GM19395 (cell line): ENCODE data around the gene CHRM5.

ENCODE experiments used
- ATAC-seq: cut with Tn5 transposase; IDR thresholded peaks from one replicate; pipeline ENCODE4 v1.9.1; 2021; ENCODE audit warnings: mild to moderate bottlenecking, moderate library complexity; ENCODE audit not compliant: unreplicated experiment

Gene CHRM5

DNA sequence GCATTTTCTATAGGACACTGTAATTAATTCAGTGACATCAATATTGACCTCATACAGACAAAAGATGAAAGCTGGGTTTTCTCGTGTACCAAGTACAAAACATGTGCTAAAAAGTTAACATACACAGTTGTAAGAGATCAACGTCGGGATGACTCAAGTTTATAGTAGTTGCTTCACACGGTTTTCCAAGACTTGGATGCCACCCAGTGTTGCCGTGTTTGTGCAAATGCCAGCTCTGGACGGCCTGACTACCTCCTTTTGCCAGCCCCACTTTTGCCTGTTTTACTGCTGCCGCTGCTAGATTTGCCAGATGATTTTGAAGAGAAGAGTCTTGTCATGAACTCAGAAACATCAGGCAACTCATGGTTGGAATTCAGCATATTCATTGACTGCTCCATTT lies 115.8 kb downstream of the CHRM5 start:
- no peak for ATAC-seq

DNA sequence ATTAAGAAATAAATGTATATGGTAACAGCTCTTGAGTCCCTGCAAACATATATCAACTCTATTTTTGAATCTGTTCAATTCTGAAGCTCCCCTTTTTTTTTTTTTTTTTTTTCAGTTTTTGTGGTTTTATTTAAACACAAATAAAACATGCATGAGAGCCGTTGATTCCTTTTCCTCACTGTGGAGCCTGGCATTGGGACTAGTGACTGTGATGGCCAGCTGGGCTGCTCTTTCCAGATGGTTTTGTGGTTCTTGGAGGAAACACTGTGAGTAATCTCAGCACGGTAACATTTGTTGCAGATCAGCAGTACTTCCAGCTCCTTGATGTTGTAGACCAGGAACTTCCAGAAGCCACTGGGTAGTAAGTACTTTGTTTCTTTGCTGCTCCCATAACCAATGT lies 117.4 kb downstream of the CHRM5 start:
- no peak for ATAC-seq

DNA sequence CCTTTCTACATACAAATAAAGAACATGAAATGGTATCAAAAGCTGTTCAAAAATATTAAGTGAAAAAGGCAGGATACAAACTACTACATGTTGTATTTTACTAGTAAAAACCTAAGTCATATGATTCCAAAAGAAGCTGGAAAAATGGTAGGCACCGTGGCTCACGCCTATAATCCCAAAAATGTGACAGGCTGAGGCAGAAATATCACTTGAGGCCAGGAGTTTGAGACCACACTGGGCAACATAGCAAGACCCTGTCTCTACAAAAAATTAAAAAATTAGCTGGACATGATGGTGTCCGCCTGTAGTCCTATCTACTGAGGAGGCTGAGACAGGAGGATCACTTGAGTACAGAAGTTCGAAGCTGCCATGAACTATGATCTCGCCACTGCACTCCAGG lies 131.6 kb downstream of the CHRM5 start:
- no peak for ATAC-seq

DNA sequence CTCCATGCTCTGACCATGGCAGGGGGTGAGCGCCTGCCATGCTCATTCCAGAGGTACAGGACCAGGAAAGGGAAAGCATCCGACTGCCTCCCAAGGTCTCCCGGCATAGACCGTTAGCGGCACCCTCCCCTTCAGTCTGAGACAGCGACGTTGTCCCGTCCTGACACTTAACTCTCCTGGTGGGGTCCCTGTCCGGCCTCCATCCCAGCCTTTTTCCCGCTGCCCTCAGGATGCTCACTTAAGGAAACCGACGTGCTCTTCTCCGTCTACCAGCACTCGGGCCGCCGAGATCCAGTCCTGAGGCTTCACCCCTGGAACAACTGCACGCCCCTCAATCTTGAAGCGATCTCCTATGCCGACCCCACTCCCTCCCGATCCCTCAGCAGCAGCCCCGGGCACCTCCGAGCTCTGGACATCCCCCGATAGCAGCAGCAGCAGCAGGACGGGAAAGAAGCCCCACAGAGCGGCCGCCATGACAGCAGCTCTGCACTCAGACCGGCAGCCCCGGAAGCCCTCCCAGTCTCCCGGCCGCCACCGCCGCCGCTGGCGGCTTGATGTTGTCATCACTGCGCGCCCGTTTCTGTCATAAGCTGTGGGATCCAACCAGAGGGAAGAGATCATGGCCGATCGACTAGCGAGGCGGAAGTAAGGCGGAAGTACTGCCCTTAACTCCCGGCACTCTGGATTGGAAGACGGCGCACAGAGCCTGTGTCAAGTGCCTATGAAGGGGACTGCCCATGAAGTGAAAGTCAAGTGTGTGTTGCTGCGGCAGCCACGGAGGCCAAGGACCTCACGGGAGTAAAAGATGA lies 133.3 kb downstream of the CHRM5 start, which contains the start of the genes EMC7 and PGBD4:
TSS of gene EMC7 (minus strand) at position 497 of the 809 bp plus-strand sequence. CDS start at position 474, 23 bp downstream.
TSS of gene PGBD4 (plus strand) at position 718 of the 809 bp plus-strand sequence. CDS start 449 bp downstream, outside the sequence.
- peak; percentile 98 for ATAC-seq

DNA sequence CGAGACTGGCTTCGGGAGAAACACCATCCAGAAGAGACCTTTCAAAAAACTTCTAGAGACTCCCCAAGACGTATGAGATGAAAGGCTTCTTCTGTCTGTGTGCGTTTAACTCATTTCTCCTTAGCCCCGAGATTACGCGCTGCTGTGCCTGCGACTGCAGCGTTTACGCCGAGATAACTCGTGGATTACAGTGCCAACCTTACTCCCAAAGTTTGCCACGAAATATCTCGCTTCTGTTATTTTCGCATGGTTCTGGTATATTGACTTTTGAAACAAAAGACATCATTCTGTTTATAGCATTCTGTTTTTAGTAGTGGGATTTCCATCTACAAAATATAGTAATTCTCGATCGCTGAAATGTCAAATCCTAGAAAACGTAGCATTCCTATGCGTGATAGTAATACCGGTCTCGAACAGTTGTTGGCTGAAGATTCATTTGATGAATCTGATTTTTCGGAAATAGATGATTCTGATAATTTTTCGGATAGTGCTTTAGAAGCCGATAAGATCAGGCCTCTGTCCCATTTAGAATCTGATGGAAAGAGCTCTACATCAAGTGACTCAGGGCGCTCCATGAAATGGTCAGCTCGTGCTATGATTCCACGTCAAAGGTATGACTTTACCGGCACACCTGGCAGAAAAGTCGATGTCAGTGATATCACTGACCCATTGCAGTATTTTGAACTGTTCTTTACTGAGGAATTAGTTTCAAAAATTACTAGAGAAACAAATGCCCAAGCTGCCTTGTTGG lies 134.1 kb downstream of the CHRM5 start:
- ATAC-seq: peak; percentile 27

DNA sequence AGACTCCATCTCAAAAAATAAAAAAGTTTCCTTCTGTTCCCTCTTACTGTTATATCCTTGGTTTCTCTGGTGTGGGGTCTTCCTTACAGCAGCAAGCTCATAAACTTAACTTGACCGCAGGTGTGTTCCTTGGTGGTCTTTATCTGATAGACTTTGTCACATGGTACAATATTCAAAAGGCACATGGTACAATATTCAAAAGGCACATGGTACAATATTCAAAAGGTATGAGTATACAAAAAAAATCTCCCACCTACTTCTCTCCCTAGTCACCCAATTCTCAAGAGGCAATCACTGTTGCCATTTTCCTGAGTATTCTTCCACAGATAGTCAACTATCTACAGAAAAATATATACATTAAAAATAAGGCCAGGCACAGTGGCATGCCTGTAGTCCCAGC lies 138.1 kb downstream of the CHRM5 start:
- no peak for ATAC-seq

DNA sequence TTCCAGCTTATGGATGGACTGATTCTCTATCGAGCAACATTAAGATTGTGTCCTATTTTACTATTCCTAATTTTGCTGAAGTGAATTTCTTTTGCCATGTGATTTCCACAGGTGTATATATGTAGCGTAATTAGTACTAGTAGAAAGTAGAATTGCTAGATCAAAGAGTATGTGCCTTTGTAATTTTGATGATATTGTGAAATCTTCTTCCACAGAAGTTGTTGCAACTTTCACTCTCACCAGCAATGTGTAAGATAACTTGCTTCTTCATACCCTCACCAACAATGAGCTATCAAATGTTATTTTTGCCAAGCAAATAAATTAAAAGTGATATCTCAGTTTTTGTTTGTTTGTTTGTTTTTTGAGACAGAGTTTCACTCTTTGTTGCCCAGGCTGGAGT lies 139.0 kb downstream of the CHRM5 start:
- no peak for ATAC-seq

DNA sequence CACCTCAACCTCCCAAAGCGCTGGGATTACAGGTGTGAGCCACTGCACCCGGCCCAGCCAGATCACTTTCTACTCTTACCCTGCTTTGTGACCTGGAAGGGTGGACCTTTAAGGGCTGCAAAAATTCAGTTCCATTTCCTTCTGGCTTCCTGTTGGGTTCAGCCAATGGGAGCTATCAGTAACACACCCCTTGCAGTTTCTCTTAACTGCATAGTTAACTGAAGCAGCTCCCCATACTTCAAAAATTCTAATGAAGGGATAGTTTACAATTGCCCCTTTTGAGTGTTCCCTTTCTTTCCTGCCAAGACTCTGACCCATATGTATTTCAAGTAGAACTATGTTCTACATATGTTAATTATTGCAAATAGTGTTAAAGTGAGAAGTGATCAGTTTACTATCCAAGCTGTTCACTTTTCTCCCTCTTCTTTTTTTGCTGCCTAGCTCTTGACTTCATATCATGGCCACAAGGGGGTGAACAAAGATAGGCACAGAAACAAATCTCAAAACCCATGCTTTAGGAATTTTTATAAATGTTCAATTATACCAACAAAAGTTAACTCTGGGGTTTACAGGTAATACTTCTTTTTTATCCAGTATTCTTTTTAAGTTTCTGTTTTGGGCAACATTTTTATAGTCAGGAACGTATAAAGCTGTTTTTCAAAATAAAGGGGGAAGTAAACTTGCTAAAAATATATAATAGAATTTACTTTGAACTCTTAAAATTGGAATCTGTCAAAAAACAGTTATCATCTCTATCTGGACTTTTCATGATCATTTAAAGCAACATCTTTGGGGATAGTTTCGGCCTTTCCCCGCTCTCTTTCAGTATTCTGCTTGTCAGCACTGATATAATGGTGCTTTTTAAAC lies 141.7 kb downstream of the CHRM5 start:
- ATAC-seq: no peak

DNA sequence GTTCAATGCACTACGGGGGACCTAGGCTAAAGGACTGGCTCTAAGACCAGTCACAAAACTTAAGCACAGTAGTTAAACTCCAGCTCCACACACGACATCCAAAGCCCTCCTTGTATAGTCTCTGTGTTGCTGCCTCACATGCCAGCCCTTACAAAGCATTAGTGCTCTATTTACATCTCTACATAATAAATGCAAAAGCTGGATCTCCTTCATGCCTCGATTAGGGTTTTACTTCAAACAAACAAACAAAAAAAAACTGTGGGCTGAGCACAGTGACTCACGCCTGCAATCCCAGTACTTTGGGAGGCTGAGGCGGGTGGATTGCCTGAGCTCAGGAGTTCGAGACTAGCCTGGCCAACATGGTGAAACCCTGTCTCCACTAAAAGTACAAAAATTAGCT lies 143.2 kb downstream of the CHRM5 start:
- ATAC-seq: no peak

DNA sequence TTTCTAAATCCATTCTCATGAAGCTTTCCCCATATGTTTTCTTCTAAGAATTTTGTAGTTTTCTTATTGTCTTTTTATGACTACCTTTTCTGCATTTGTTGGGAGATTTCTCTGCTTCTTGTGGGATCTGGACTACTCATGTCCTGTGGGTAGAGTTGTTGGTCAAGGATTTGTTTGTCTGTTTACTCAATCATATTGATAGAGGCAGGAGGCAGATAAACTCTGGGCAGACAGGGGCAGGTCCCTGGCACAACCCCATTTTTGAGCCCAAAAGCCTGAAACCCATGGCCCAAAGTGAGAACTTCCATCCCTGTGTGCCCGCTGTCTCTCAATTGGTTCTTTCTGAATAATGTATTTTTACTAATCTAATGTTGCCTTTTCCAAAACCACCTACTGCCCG lies 145.9 kb downstream of the CHRM5 start:
- ATAC-seq: no peak

DNA sequence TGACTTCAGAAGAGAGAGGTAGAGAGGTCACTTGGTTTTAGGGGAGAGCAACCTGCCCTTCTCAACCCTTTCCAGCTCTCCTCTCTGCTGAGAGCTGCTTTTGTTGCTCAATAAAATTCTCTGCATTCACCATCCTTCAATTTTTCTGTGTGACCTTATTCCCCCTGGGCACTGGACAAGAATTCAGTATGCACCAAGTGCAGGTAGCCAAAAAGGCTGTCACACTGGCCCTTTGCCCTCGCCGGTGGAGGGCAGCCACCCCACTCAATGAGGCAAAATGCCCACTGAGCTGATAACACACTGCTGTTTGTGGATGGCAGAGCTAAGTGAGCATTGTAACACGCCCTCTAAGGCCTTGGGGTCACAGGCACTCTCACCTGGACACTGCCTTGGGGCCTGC lies 146.4 kb downstream of the CHRM5 start:
- no peak for ATAC-seq

DNA sequence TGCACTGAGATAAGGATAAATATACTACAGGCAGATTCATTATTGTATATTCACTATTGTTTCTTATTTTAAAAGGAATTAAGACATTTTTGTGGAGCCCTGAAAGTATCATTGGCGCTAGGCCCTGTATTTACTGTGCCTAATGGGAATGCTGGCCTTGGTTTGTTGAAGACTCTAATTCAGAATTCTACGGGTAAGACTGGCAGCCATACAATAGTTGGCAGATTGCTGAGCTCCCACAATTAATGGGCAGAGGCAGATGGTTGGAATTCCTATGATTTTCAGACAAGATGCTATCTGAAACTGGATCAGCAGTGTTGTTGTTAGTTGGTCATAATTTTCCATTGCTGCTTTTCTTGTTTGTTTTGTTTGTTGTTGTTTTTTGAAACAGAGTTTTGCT lies 148.3 kb downstream of the CHRM5 start:
- no peak for ATAC-seq
